ENCODE results near the gene CCDC186. TPM values are rescaled to one million over a fixed set of nuclear protein-coding genes. Genes with fewer than 3 reads are reported as not detected.

Gene CCDC186
- total RNA-seq, 1 donor from 2014 or later: 22.9 TPM

- H3K36me3 Mint-ChIP-seq: no peaks in the 10 kb centered on the region
- Histone ChIP-seq H4K20me1 (ENCODE audit: low read depth) (no peaks in the 10 kb centered on the region), H3F3A (ENCODE audit: low read depth) (no peaks in the 10 kb centered on the region), H2AFZ (replicated peaks) (no peak overlapping the region), H3K9me3 (ENCODE audit: low read depth) (no peaks in the 10 kb centered on the region), H3K4me3 (no peak overlapping the region), H3K27ac (no peak overlapping the region), H3K36me3 (no peaks in the 10 kb centered on the region), H3K9ac (no peak overlapping the region), H3K4me1 (no peaks in the 10 kb centered on the region), H3K27me3 (peaks cover 6% of the 10 kb centered on the region), H3K4me2 (no peak overlapping the region), H3K79me2 (ENCODE audit: low read depth) (no peaks in the 10 kb centered on the region)
- no peak for DNase-seq (ENCODE audit: low spot score)
- H3K4me3 Mint-ChIP-seq: no peak overlapping the region
- H3K4me1 Mint-ChIP-seq: no peaks in the 10 kb centered on the region
- H3K27me3 Mint-ChIP-seq (ENCODE audit: insufficient read depth, low read depth): no peaks in the 10 kb centered on the region
- no peak overlapping the region for H3K27ac Mint-ChIP-seq
- TF ChIP-seq EZH2 (IDR thresholded peaks at IDR 0.05) (no peak), EZH2phosphoT487 (IDR thresholded peaks at IDR 0.05) (no peak), CTCF (IDR thresholded peaks at IDR 0.05) (no peak)
- no peaks in the 10 kb centered on the region for H3K9me3 Mint-ChIP-seq
Observed at GRCh38 chr10:114220281-114220680, 46.3 kb upstream of the CCDC186 start.

DNA sequence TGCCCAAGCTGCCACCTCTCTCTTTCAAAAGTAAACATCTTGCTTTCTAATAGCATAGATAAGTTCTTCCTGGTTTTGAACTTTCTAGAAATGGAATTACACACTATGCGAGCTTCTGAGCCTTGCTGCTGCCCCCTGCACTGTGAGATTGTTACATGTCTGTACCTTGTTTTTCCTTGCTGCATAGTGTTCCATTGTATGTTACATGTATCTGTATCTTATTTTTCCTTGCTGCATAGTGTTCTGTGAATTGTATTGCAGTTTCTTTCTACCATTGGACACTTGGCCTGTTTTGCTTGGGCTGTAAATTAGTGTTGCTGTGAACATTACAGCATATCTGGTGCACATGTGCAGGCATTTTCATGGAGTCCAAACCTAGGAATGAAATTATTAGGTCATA lies 41.0 kb upstream of the CCDC186 start:
- Histone ChIP-seq H3F3A (ENCODE audit: low read depth) (no peaks in the 10 kb centered on the region), H3K9me3 (ENCODE audit: low read depth) (no peaks in the 10 kb centered on the region), H3K9ac (no peak overlapping the region), H2AFZ (replicated peaks) (no peak overlapping the region), H3K27ac (no peak overlapping the region), H3K4me2 (no peak overlapping the region), H3K36me3 (no peaks in the 10 kb centered on the region), H4K20me1 (ENCODE audit: low read depth) (no peaks in the 10 kb centered on the region), H3K4me3 (no peak overlapping the region), H3K79me2 (ENCODE audit: low read depth) (no peaks in the 10 kb centered on the region), H3K4me1 (no peaks in the 10 kb centered on the region), H3K27me3 (no peaks in the 10 kb centered on the region)
- TF ChIP-seq EZH2 (IDR thresholded peaks at IDR 0.05) (no peak), CTCF (IDR thresholded peaks at IDR 0.05) (no peak), EZH2phosphoT487 (IDR thresholded peaks at IDR 0.05) (no peak)
- H3K4me3 Mint-ChIP-seq: no peak overlapping the region
- DNase-seq (ENCODE audit: low spot score): no peak
- no peaks in the 10 kb centered on the region for H3K4me1 Mint-ChIP-seq
- no peaks in the 10 kb centered on the region for H3K36me3 Mint-ChIP-seq
- H3K27me3 Mint-ChIP-seq (ENCODE audit: insufficient read depth, low read depth): peaks cover 2% of the 10 kb centered on the region
- no peak overlapping the region for H3K27ac Mint-ChIP-seq
- no peaks in the 10 kb centered on the region for H3K9me3 Mint-ChIP-seq

- Mint-ChIP-seq H3K27ac (no peak overlapping the region), H3K36me3 (no peaks in the 10 kb centered on the region), H3K4me3 (no peak overlapping the region), H3K27me3 (ENCODE audit: insufficient read depth, low read depth) (peaks cover 2% of the 10 kb centered on the region), H3K4me1 (peaks cover 2% of the 10 kb centered on the region), H3K9me3 (no peaks in the 10 kb centered on the region)
- Histone ChIP-seq H3K36me3 (no peaks in the 10 kb centered on the region), H3K4me2 (no peak overlapping the region), H3K27ac (no peak overlapping the region), H3K9me3 (ENCODE audit: low read depth) (no peaks in the 10 kb centered on the region), H3F3A (ENCODE audit: low read depth) (no peaks in the 10 kb centered on the region), H2AFZ (replicated peaks) (no peak overlapping the region), H3K79me2 (ENCODE audit: low read depth) (no peaks in the 10 kb centered on the region), H4K20me1 (ENCODE audit: low read depth) (no peaks in the 10 kb centered on the region), H3K9ac (no peak overlapping the region), H3K4me1 (peaks cover 11% of the 10 kb centered on the region), H3K27me3 (no peaks in the 10 kb centered on the region), H3K4me3 (no peak overlapping the region)
- no peak for TF ChIP-seq EZH2phosphoT487 (IDR thresholded peaks at IDR 0.05)
- no peak for TF ChIP-seq CTCF (IDR thresholded peaks at IDR 0.05)
- TF ChIP-seq EZH2 (IDR thresholded peaks at IDR 0.05): no peak
- no peak for DNase-seq (ENCODE audit: low spot score)
Observed at GRCh38 chr10:114212153-114212552, 38.1 kb upstream of the CCDC186 start.
